ENCODE results near the gene SCN8A. TPM values are rescaled to one million over a fixed set of nuclear protein-coding genes. Genes with fewer than 3 reads are reported as not detected.

Gene SCN8A
- total RNA-seq, 2 experiments from 2014 or later: 0.69 to 1.0 TPM

DNA sequence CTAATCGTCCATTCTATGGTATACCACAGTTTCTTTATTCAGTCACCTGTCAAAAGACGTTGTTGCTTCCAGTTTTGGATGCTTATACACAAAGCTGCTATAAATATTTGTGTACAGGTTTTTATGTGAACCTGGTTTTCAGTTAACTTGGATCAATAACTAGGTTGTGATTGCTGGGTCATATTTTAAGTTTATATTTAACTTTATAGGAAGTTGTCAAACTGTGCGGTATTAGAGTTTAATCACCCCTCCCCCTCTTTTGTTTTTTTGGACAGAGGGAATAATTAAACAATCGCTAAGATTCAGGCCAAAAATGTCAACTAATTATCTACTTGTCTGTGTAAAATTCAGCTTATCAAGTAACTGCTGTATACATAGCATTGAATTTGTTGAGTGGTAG, 34.3 kb downstream of the SCN8A start:
- H3K4me3 Mint-ChIP-seq: no peak overlapping the region
- H3K27ac Mint-ChIP-seq: no peak overlapping the region
- ATAC-seq (no peak), DNase-seq (no peak)
- H3K4me1 Mint-ChIP-seq: no peaks in the 10 kb centered on the region
- intact Hi-C loops (cut with DNase I, micrococcal nuclease): no loop called here
- no peaks in the 10 kb centered on the region for H3K9me3 Mint-ChIP-seq (ENCODE audit: low read depth)
- H3K36me3 Mint-ChIP-seq (ENCODE audit: low read depth): no peaks in the 10 kb centered on the region
- ChIA-PET POLR2A (no interaction called here), CTCF (no interaction called here)
- H3K27me3 Mint-ChIP-seq: peaks cover 6% of the 10 kb centered on the region

DNA sequence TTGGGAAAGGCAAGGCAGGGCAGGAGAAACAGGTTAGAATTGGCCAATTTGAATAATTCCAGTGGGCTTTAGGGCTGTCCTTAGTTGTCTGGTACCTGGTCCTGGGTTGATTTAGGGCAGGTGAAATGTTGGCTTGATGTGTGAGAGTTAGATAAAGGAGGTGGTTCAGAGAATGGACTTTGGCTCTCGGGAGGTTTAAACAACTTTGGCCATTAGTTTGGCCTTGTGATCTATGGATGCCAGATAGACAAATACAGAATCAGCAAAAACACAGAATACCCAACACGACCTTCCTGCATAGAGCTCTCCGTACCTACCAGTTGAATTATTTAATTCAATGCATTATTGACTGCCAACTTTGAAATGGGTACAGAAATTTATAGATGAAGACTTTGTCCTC, 35.1 kb downstream of the SCN8A start:
- ATAC-seq (no peak), DNase-seq (no peak)
- Mint-ChIP-seq H3K36me3 (ENCODE audit: low read depth) (no peaks in the 10 kb centered on the region), H3K27ac (no peak overlapping the region), H3K9me3 (ENCODE audit: low read depth) (no peaks in the 10 kb centered on the region), H3K4me3 (no peak overlapping the region), H3K4me1 (no peaks in the 10 kb centered on the region), H3K27me3 (peaks cover 9% of the 10 kb centered on the region)
- intact Hi-C loops (cut with DNase I, micrococcal nuclease): no loop called here
- ChIA-PET CTCF (interaction anchor here (0.6 kb wide), 1 partner anchor 1678 kb away, joined by 3 read pairs; no protein-coding TSS in a partner anchor), POLR2A (no interaction called here)

DNA sequence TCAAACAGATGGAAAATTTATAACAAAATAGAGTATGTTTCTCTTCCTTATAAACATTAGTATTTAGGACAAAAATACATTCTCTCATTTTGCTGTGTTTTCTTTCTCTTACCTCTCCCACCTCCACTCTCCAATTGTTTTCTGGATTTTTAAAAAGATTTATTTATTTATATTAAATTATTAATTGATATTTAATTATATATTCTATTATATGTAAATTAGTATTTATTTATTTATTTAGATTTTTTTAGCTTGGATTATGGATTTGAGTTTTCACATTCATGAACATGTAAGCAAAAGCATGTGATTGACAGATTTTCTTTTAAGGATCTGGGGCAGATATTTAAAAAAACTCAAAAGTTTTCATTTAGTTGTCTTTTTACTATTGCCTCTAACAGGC, 35.6 kb downstream of the SCN8A start:
- Mint-ChIP-seq H3K4me1 (no peaks in the 10 kb centered on the region), H3K36me3 (ENCODE audit: low read depth) (no peaks in the 10 kb centered on the region), H3K9me3 (ENCODE audit: low read depth) (no peaks in the 10 kb centered on the region), H3K27ac (no peak overlapping the region), H3K27me3 (peaks cover 9% of the 10 kb centered on the region), H3K4me3 (no peak overlapping the region)
- CTCF ChIA-PET: interaction anchor here (0.6 kb wide), 2 partner anchors 1678 to 1937 kb away, joined by 3 read pairs; no protein-coding TSS in a partner anchor
- POLR2A ChIA-PET: no interaction called here
- no peak for DNase-seq
- ATAC-seq: no peak
- intact Hi-C loops (cut with DNase I, micrococcal nuclease): no loop called here

DNA sequence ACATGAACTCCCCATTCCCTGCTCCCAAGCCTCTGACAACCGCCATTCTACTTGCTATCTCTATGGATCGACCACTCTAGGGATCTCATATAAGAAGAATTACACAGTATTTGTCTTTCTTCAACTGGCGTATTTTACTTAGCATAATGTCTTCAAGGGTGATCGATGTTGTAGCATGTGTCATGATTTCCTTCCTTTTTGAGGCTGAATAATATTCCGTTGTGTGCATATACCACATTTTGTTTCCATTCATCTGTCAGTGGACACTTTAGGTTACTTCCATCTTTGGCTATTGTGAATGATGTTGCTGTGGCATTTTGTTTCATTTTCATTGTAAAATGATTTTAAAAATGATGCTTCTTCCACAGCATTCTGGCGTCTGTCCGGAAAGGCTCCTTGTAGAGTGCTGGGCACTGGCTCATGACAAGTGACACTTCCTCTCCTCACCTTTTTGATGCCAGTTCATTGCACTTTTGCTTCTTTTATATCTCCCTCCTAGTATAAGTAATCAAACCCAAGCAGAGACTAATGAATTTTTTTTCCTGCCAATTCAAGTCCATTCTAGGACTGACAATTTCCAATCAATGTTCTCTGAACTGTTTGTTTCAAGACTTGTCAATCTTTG, 39.3 kb downstream of the SCN8A start:
- DNase-seq: no peak
- no peak overlapping the region for H3K4me3 Mint-ChIP-seq
- intact Hi-C loops (cut with DNase I, micrococcal nuclease): no loop called here
- no peak for ATAC-seq
- no peaks in the 10 kb centered on the region for H3K9me3 Mint-ChIP-seq (ENCODE audit: low read depth)
- H3K27ac Mint-ChIP-seq: no peak overlapping the region
- H3K4me1 Mint-ChIP-seq: no peaks in the 10 kb centered on the region
- peaks cover 12% of the 10 kb centered on the region for H3K27me3 Mint-ChIP-seq
- POLR2A ChIA-PET: no interaction called here
- H3K36me3 Mint-ChIP-seq (ENCODE audit: low read depth): no peaks in the 10 kb centered on the region
- CTCF ChIA-PET: no interaction called here

DNA sequence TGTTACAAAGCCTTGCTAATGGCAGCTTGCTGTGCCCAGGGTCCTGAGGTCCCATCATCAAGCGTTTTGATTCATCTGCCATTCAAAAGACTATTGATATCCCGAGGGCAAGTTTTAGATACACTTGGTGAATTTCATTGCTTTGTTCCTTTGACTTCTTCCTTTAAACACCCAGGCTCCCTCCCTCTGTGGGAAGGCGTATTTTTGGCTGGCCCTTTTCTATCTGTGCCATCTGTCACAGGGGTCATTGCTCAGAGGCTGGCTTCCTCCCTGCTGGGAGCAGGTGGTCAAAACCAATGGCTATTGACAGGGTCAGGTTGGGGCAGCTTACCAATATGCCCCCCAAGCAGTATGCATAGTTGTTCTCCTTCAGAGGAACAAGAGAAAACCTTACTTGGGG, 40.0 kb downstream of the SCN8A start:
- Mint-ChIP-seq H3K27ac (no peak overlapping the region), H3K36me3 (ENCODE audit: low read depth) (no peaks in the 10 kb centered on the region), H3K4me3 (no peak overlapping the region), H3K27me3 (peaks cover 12% of the 10 kb centered on the region), H3K4me1 (no peaks in the 10 kb centered on the region), H3K9me3 (ENCODE audit: low read depth) (no peaks in the 10 kb centered on the region)
- POLR2A ChIA-PET: no interaction called here
- intact Hi-C loops (cut with DNase I, micrococcal nuclease): no loop called here
- CTCF ChIA-PET: no interaction called here
- ATAC-seq (no peak), DNase-seq (no peak)

DNA sequence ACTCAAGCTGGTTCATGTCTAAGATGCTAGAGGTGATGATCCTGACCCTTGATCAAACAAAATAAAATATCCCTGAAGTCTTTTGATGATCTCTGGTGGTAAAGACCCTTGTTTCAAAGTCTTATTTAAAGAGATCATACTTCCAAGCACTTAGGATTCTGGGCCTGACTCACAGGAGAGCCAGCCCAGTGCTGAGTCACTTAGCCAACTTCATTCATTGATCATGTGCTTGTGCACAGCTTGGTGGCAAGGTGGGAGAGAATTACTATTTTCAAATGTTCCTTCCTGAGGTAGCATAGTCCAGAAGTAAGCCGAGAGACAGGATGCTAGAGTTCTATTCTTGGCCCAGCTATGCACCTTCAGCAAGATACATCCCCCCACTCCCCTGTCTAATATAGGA, 40.6 kb downstream of the SCN8A start:
- Mint-ChIP-seq H3K27me3 (peaks cover 10% of the 10 kb centered on the region), H3K4me3 (no peak overlapping the region), H3K36me3 (ENCODE audit: low read depth) (no peaks in the 10 kb centered on the region), H3K9me3 (ENCODE audit: low read depth) (no peaks in the 10 kb centered on the region), H3K4me1 (no peaks in the 10 kb centered on the region), H3K27ac (no peak overlapping the region)
- ATAC-seq (peak; percentile 51), DNase-seq (no peak)
- POLR2A ChIA-PET: no interaction called here
- CTCF ChIA-PET: no interaction called here
- intact Hi-C loops (cut with DNase I, micrococcal nuclease): no loop called here

DNA sequence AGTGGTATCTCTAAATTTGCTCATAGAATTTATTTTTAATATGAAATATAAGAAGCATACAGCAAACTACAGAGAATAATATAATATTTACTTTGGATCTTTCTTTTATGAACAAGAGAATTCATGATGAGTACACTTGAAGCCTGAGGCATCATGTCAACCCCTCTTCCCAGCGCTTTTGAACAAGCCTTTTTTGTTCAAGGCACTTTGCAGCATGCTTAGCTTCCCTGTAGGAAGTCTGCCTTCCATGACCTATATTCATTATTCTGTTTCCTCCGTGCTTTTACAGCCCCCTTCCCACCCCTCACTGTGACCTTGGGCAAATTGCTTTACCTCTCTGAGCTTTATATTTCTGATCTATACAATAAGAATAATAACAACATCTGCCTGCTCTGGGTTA, 41.6 kb downstream of the SCN8A start:
- ChIA-PET CTCF (no interaction called here), POLR2A (no interaction called here)
- DNase-seq (no peak), ATAC-seq (no peak)
- Mint-ChIP-seq H3K36me3 (ENCODE audit: low read depth) (no peaks in the 10 kb centered on the region), H3K4me1 (no peaks in the 10 kb centered on the region), H3K27me3 (peaks cover 10% of the 10 kb centered on the region), H3K27ac (no peak overlapping the region), H3K4me3 (no peak overlapping the region), H3K9me3 (ENCODE audit: low read depth) (no peaks in the 10 kb centered on the region)
- intact Hi-C loops (cut with DNase I, micrococcal nuclease): no loop called here

DNA sequence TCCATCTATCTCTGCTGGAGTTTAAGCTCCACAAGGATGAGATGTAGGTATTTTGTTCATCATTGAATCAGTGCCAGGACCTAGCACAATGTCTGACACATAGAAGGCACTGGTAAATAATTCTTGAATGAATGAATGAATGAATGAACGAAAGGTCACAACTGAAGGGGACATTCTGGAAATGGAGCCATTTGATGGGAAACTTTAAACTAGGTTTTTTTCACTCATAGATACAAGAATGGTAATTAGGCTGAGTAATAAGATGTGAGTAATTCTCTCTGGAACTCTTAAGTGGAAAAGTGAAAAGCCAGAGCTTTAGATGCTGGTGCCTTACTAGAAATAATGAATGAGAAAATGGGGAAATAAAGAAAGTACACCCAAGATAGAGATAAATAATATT, 44.3 kb downstream of the SCN8A start:
- Mint-ChIP-seq H3K27ac (no peak overlapping the region), H3K9me3 (ENCODE audit: low read depth) (no peaks in the 10 kb centered on the region), H3K36me3 (ENCODE audit: low read depth) (no peaks in the 10 kb centered on the region), H3K4me1 (no peaks in the 10 kb centered on the region), H3K27me3 (peaks cover 8% of the 10 kb centered on the region), H3K4me3 (no peak overlapping the region)
- DNase-seq (no peak), ATAC-seq (no peak)
- POLR2A ChIA-PET: no interaction called here
- CTCF ChIA-PET: no interaction called here
- intact Hi-C loops (cut with DNase I, micrococcal nuclease): no loop called here

DNA sequence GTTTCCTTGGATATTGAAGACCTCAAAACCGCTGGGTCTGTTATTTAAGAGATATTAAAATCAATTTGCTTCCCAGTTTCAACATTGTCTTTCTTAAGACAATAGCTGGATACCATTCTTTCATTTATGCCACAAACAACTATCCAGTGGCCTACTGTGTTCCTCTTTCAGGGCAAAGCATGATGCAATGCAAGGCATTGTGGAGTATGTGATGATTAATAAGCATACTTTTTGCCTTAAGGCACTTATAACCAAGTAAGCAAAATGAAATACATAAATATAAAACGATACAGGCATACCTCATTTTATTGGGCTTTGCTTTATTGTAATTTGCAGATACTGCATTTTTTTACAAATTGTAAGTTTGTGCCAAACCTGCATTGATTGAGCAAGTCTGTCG, 45.5 kb downstream of the SCN8A start:
- no peak for DNase-seq
- ChIA-PET POLR2A (no interaction called here), CTCF (no interaction called here)
- H3K27ac Mint-ChIP-seq: no peak overlapping the region
- no peaks in the 10 kb centered on the region for H3K36me3 Mint-ChIP-seq (ENCODE audit: low read depth)
- no peak overlapping the region for H3K4me3 Mint-ChIP-seq
- peaks cover 6% of the 10 kb centered on the region for H3K27me3 Mint-ChIP-seq
- intact Hi-C loops (cut with DNase I, micrococcal nuclease): no loop called here
- no peak for ATAC-seq
- no peaks in the 10 kb centered on the region for H3K9me3 Mint-ChIP-seq (ENCODE audit: low read depth)
- H3K4me1 Mint-ChIP-seq: no peaks in the 10 kb centered on the region

DNA sequence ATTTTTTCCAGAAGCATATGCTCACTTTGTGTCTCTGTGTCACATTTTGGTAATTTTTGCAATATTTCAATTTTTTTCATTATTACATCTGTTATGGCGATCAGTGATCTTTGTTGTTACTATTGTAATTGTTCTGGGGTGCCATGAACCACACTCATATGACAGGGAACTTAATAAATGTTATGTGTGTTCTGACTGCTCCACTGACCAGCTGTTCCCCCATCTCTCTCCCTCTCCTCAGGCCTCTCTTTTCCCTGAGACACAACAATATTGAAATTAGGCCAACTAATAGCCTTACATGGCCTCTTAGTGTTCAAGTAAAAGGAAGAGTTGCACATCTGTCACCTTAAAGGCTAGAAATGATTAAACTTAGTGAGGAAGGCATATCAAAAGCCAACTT, 46.0 kb downstream of the SCN8A start:
- H3K27ac Mint-ChIP-seq: no peak overlapping the region
- no peak for ATAC-seq

DNA sequence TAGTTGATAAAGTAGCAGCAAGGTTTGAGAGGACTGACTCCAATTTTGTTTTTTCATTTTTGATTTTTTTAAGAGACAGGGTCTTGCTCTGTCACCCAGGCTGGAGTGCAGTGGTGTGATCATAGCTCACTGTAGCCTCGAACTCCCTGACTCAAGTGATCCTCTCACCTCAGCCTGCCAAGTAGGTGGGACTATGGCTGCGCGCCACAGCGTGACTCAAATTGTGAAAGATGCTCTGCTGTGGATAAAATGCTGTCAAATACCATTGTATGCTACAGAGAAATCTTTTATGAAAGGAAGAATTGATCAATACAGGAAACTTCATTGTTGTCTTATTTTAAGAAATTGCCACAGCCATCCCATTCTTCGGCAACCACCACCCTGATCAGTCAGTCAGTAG, 48.3 kb downstream of the SCN8A start:
- peak; percentile 38 for DNase-seq
- CTCF ChIA-PET: no interaction called here

More for the DNA sequence above, 46.0 kb downstream of the SCN8A start:
- ChIA-PET CTCF (interaction anchor here (1.2 kb wide), 1 partner anchor 18 kb away, joined by 9 read pairs; no protein-coding TSS in a partner anchor), POLR2A (no interaction called here)
- H3K9me3 Mint-ChIP-seq (ENCODE audit: low read depth): no peaks in the 10 kb centered on the region
- no peak overlapping the region for H3K4me3 Mint-ChIP-seq
- H3K4me1 Mint-ChIP-seq: no peaks in the 10 kb centered on the region
- H3K36me3 Mint-ChIP-seq (ENCODE audit: low read depth): no peaks in the 10 kb centered on the region
- H3K27me3 Mint-ChIP-seq: peaks cover 6% of the 10 kb centered on the region
- intact Hi-C loops (cut with DNase I, micrococcal nuclease): no loop called here
- DNase-seq: no peak

DNA sequence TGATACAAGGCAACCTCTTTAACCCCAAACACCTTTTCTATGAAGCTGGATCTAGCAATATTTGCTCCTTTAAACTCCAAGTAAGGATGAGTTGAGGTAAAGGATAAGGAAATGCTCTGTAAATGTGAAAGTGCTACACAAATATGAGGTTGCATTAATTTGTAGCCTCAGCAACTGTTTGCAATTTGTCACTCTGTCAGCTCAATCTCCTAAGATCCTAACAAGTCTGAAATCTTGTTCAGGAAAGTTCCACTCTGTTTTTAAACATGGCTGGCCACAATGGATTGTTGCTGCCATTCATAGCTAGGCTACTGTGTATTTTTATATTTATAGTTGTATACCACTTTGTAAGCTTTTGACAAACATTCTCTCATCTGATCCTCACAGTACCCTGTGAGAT, 51.3 kb downstream of the SCN8A start:
- CTCF ChIA-PET: no interaction called here
- no peaks in the 10 kb centered on the region for H3K4me1 Mint-ChIP-seq
- H3K27me3 Mint-ChIP-seq: peaks cover 3% of the 10 kb centered on the region
- no peak overlapping the region for H3K27ac Mint-ChIP-seq
- H3K4me3 Mint-ChIP-seq: no peak overlapping the region
- POLR2A ChIA-PET: no interaction called here
- intact Hi-C loops (cut with DNase I, micrococcal nuclease): loop anchor here in 1 of 2 experiments (2.0 kb wide), 1 partner anchor 25 kb away; no protein-coding TSS in a partner anchor
- DNase-seq (no peak), ATAC-seq (no peak)
- H3K9me3 Mint-ChIP-seq (ENCODE audit: low read depth): no peaks in the 10 kb centered on the region
- no peaks in the 10 kb centered on the region for H3K36me3 Mint-ChIP-seq (ENCODE audit: low read depth)

More for the DNA sequence above, 48.3 kb downstream of the SCN8A start:
- no peaks in the 10 kb centered on the region for H3K4me1 Mint-ChIP-seq
- no peaks in the 10 kb centered on the region for H3K9me3 Mint-ChIP-seq (ENCODE audit: low read depth)
- no peak overlapping the region for H3K4me3 Mint-ChIP-seq
- POLR2A ChIA-PET: interaction anchor here (0.7 kb wide), 1 partner anchor 197 kb away, joined by 3 read pairs; no protein-coding TSS in a partner anchor
- intact Hi-C loops (cut with DNase I, micrococcal nuclease): no loop called here
- peaks cover 3% of the 10 kb centered on the region for H3K27me3 Mint-ChIP-seq
- H3K36me3 Mint-ChIP-seq (ENCODE audit: low read depth): no peaks in the 10 kb centered on the region
- no peak overlapping the region for H3K27ac Mint-ChIP-seq
- peak; percentile 57 for ATAC-seq
